ENCODE results near the gene IL32. TPM values are rescaled to one million over a fixed set of nuclear protein-coding genes. Genes with fewer than 3 reads are reported as not detected.
"Not testable (repeated sequence)": the region's sequence is repeated elsewhere in the genome, so short reads cannot be mapped to it uniquely, and the experiment has no call there.

IL32 gene
- total RNA-seq, 1 experiment from 2014 or later = not detected

DNA sequence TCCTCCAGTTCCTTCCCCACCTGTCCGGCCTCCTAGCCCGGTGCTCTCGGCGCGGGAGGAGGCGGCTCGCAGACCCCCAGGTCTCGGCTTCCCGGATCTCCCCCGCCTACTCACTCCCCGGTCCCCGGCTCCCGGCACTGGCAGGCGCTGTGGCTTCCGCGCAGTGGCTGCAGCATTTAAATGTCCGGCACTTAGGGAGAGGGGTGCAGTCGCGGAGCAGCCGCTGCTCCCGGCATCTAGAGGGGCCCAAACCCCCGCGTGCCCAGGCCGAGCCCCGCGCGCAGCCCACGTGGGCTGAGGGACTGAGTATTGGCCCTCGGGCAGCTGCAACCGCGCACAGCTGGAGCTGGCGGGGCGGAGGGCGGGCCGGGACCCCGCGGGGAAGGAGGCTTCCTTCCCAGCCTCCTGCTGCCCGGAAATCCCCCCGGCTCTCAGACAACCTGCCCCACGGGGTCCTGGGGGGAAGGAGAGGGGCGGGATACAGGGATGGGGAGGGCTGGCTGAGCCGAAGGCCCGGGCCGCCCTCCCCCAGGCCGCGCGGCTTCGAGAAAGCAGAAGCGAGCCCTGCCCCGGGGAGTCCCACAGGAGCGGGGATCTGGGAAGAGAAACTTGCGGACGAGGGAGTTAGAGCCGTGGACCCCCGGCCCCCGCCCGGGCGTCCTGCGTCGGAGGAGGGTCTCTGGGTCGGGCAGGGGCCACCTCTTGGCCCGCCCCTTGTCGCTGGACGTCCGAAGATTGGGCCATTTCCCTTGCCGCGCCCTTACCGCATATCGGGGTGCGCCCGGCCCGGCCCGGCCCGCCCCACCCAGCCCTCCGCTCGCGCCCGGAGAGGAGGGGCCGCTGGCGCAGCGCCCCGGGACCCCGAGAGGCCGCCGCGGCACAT, 19.4 kb upstream of the IL32 start, which contains the start of gene MMP25:
TSS of gene MMP25 (plus strand) at position 804 of the 883 bp plus-strand sequence. CDS start 357 bp downstream, outside the sequence.
- no peak for DNase-seq (ENCODE audit: low read depth, low spot score)
- in situ Hi-C loops (cut with HindIII; ENCODE audit: low pct_unique_long_range_greater_than_20kb, low sequenced_read_pairs) = no loop called here

DNA sequence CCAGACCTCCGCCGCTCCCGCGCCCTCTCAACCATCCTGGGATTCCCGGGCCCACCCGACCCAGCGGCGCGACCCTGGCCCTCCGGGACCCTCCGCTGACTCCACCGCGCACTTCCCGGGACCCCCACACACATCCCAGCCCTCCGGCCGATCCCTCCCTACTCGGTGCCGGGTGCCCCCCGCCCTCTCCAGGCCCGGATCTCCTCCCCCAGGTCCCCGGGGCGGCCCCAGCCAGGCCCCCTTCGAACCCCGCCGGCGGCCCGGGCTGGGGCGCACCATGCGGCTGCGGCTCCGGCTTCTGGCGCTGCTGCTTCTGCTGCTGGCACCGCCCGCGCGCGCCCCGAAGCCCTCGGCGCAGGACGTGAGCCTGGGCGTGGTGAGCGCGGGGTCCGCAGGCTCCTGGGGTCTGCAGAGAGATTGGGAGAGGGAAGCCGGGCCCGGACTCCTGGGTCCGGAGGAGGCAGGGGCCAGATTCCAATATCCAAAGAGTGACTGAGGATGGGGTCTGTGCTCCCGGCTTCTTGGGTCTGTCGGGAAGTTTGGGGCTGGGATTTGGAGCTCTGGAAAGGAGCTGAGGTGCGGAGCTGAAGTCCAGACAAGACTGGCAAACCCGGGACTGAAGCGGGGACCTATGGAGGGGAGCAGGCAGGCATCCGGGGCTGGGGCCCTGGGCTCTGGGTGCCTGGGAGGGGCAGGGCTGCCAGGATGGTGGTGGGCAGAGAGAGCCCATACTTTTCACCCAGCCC, 18.6 kb upstream of the IL32 start:
- DNase-seq (ENCODE audit: low read depth, low spot score) = no peak
- in situ Hi-C loops (cut with HindIII; ENCODE audit: low pct_unique_long_range_greater_than_20kb, low sequenced_read_pairs) = no loop called here

DNA sequence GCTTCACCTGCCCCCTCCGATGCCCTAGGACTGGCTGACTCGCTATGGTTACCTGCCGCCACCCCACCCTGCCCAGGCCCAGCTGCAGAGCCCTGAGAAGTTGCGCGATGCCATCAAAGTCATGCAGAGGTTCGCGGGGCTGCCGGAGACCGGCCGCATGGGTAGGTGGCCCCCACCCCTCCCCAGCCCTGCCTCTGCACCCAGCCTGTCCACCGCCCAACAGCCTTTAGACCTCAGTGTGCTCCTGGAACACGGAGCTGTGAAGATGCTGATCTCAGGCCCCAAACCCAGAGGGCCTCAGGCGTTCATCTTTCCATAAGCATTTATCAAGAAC, 18.1 kb upstream of the IL32 start:
- DNase-seq (ENCODE audit: low read depth, low spot score) = no peak
- in situ Hi-C loops (cut with HindIII; ENCODE audit: low pct_unique_long_range_greater_than_20kb, low sequenced_read_pairs) = no loop called here

DNA sequence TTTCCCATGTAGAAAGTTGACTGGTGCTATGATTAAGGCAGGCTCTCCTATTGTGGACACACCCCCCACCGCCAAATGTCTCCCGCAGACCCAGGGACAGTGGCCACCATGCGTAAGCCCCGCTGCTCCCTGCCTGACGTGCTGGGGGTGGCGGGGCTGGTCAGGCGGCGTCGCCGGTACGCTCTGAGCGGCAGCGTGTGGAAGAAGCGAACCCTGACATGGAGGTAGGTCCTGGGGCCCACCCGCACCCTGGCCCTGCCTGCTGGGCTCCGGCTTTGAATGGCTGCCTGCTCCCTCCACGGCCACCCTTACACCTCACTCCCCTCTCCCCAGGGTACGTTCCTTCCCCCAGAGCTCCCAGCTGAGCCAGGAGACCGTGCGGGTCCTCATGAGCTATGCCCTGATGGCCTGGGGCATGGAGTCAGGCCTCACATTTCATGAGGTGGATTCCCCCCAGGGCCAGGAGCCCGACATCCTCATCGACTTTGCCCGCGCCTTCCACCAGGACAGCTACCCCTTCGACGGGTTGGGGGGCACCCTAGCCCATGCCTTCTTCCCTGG, 15.4 kb upstream of the IL32 start:
- no peak for DNase-seq (ENCODE audit: low read depth, low spot score)
- in situ Hi-C loops (cut with HindIII; ENCODE audit: low pct_unique_long_range_greater_than_20kb, low sequenced_read_pairs) = no loop called here

DNA sequence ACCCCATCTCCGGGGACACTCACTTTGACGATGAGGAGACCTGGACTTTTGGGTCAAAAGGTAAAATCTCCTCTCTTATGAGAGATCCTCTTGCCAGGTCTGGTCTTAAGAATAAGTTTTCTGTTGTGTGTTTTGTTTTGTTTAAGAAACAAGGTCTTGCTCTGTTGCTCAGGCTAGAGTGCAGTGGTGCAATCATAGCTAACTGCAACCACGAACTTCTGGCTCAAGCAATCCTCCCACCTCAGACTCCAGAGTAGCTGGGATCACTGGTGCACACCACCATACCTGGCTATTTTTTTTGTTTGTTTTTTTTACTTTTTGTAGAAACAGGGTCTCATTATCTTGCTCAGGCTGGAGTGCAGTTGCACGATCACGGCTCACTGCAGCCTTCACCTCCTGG, 15.0 kb upstream of the IL32 start:
- in situ Hi-C loops (cut with HindIII; ENCODE audit: low pct_unique_long_range_greater_than_20kb, low sequenced_read_pairs) = no loop called here
- DNase-seq (ENCODE audit: low read depth, low spot score) = no peak

DNA sequence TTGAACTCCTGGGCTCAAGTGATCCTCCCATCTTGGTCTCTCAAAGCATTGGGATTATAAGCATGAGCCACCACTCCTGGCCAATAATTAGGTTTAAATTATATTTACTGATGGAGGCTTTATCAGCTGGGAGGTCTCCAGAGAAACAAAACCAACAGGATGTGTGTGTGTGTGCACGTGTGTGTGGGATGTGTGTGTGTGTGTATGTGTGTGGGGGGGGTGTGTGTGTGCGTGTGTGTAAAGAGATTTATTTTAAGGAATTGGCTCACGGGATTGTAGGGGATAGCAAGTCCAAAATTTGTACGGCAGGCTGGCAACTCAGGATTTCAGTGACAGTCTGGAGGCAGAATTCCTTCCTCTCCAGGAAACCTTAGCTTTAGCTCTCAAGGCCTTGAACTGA, 14.4 kb upstream of the IL32 start:
- DNase-seq (ENCODE audit: low read depth, low spot score) = no peak
- in situ Hi-C loops (cut with HindIII; ENCODE audit: low pct_unique_long_range_greater_than_20kb, low sequenced_read_pairs) = no loop called here

DNA sequence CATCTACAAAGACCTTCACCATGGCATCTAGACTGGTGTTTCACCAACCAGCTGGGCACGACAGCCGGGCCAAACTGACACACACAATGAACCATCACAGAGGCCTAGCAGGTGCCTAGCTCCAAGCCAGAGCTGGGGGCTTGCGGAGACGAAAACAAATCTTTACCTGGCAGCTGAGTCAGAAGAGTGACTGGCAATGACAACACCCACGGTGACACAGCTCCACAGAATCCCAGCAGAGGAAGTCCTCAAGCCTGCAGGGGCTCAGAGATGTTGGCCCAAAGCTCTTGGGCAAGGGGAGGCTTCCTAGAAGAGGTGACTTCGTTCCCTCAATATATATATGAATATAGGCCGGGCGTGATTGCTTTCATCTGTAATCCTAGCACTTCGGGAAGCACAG, 13.9 kb upstream of the IL32 start:
- DNase-seq (ENCODE audit: low read depth, low spot score) = no peak
- in situ Hi-C loops (cut with HindIII; ENCODE audit: low pct_unique_long_range_greater_than_20kb, low sequenced_read_pairs) = no loop called here

DNA sequence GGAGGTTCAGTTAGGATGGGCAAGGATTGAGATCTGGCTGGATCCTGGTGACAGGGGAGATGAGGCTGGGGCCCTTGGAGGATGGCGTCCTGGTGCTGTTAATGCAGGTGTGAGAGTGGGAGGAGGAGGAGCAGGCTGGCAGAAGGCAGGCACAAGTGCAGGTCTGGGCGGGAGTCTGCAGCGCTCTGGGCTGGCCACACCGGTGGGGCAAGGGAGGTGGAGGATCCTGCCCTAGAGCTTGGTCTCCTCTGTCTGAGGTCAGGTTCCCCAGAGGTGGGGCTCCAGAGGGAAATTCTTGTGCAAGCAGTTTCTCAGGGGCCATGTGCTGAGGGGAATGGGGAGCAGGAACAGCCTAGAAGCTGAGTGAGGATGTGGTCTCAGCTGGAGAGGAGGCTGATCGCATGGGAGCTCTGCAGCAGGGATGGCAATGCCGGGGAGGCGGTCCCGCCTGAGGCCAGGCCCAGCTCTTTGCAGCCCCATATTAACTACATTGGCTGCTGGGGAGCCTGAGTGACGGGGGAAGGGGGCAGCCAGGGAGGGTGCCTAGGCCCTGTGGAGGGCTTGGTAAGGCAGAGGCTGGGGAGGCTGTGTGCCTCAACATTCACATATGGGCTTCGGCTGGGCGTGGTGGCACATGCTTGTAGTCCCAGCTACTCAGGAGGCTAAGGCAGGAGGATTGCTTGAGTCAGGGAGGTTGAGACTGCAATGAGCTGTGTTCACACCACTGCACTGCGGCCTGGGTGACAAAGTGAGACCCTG, 12.7 kb upstream of the IL32 start:
- DNase-seq (ENCODE audit: low read depth, low spot score); in situ Hi-C loops (cut with HindIII; ENCODE audit: low pct_unique_long_range_greater_than_20kb, low sequenced_read_pairs): not testable (repeated sequence)

DNA sequence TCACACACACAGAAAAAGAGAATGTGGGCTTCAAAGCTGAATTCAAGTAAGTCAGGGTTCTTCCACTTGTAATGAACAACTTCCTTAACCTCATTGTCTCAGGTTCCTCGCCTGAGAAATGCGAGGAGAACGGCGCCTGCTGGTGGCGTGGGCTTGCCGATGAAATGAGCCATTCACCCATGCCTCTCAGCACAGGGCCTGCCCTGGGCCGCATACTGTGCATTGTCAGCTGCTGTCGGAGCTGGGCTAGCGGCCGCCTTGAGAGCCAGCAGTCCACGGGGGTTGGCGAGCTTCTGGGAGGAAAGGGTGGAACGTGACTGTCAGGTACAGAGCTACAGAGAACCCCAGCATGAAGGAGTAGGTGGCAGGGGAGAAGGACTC, 12.1 kb upstream of the IL32 start:
- in situ Hi-C loops (cut with HindIII; ENCODE audit: low pct_unique_long_range_greater_than_20kb, low sequenced_read_pairs); DNase-seq (ENCODE audit: low read depth, low spot score): not testable (repeated sequence)

DNA sequence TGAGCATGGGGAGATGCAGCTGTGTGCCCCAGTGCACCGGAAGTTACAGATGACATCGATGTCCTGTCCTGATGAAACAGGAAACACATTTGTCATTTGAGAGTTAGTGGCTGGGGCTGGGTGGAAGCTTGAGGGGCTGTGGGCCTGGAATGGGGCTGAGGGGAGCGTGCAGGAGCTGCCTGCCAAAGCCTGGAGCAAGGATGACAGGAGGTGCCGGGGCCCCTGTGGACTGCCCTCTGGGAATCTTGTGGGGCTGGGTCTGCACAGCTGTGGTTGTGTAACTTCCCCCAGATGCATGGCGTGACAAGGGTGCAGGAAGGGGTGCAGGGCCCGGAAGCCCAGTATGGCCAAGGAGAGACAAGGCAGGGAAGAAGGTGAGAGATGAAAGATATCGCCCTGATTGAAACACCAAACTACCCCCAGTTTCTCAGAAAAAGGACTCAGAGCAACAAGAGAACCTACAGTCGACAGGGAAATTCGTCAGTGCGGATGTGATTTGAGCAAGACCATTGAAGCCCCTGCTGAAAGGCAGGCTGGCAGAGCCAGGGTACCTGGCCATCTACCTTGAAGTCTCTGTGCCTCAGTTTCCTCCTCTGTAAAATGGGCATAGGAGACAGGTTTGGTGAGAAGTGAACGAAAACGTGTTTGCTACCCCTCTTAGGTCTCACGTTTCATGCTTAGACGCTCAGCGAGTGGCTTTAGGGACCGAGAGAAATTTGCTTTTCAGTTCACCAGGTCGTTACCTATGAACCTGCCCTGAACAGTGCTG, 10.3 kb upstream of the IL32 start:
- in situ Hi-C loops (cut with HindIII; ENCODE audit: low pct_unique_long_range_greater_than_20kb, low sequenced_read_pairs) = no loop called here
- DNase-seq (ENCODE audit: low read depth, low spot score) = no peak

DNA sequence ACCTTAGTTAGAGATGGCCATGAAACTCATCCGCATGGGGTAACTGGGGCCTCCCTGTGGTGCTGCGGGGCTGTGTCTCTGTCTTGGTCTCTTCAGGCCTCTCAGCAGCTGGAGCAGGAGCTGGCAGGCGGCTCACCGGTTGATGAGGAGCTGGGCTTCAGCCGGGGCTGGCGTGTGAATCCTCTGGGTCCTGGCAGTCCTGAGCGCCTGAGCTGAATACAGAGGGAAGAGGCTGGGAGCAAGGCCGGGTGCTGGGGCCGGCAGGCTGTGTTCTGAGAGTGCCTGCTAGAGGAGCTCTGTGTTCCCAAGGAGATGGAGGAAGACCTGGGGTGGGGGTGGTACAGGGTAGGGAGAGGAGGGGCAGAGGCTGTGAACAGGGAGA, 9.7 kb upstream of the IL32 start:
- DNase-seq (ENCODE audit: low read depth, low spot score); in situ Hi-C loops (cut with HindIII; ENCODE audit: low pct_unique_long_range_greater_than_20kb, low sequenced_read_pairs): not testable (repeated sequence)

DNA sequence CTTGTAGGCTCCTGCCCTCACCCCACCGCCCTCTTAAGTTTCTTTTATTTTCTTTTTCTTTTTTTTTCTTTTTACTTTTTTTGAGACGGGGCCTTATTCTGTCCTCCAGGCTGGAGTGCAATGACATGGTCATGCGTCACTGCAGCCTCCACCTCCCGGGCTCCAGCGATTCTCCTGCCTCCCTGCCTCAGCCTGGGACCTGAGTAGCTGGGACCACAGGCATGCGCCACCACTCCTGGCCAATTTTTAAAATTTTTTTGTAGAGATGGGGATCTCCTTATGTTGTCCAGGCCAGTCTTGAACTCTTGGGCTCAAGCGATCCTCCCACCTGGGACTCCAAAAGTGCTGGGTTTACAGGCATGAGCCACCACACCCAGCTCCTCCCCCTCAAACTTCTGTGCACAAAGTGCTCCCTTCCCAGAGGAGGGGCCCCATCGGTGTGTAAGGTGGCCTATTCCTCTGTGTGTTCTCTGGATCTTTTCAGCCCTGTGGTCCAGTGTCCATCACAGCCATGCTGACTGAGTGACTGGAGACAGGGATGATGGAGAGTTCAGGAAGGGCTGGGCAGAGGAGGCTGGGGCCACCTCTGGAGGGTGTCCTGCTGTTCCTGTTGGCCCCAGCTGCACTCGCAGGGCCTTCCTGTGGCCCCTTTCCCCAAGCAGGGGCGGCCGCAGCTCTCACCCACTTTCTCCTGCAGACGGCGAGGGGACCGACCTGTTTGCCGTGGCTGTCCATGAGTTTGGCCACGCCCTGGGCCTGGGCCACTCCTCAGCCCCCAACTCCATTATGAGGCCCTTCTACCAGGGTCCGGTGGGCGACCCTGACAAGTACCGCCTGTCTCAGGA, 8.9 kb upstream of the IL32 start:
- DNase-seq (ENCODE audit: low read depth, low spot score) = no peak
- in situ Hi-C loops (cut with HindIII; ENCODE audit: low pct_unique_long_range_greater_than_20kb, low sequenced_read_pairs) = no loop called here

DNA sequence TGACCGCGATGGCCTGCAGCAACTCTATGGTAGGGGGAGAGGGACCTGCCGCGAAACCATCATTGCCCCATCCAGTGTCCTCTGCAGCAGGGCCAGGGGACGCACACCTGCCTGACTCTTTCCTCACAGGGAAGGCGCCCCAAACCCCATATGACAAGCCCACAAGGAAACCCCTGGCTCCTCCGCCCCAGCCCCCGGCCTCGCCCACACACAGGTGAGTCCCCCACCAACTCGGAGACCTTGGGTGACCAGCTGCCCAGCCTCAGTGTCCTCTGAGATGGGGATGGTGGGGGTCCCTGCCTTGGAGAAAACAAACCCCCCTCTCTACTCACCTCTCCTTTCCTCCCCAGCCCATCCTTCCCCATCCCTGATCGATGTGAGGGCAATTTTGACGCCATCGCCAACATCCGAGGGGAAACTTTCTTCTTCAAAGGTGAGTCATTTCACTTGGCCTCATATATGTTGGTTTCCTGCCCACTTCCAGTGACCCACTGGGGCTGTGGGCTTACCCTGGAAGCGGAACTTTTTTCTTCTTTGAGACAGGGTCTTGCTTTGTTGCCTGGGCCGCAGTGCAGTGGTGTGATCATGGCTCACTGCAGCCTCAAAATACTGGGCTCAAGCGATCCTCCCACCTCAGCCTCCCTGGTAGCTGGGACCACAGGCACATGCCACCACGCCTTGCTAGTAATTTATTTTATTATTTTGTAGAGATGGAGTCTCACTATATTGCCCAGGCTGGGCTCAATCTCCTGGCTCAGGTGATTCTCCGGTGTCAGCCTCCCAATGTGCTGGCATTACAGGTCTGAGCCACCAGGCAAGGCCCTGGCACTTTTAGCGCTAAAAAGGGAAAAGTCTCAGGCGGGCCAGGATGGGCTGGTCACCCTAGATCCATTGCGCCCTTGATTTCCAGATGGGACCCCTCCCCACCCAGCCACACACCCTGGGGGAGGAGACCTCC, 8.0 kb upstream of the IL32 start:
- DNase-seq (ENCODE audit: low read depth, low spot score) = no peak
- in situ Hi-C loops (cut with HindIII; ENCODE audit: low pct_unique_long_range_greater_than_20kb, low sequenced_read_pairs) = no loop called here

DNA sequence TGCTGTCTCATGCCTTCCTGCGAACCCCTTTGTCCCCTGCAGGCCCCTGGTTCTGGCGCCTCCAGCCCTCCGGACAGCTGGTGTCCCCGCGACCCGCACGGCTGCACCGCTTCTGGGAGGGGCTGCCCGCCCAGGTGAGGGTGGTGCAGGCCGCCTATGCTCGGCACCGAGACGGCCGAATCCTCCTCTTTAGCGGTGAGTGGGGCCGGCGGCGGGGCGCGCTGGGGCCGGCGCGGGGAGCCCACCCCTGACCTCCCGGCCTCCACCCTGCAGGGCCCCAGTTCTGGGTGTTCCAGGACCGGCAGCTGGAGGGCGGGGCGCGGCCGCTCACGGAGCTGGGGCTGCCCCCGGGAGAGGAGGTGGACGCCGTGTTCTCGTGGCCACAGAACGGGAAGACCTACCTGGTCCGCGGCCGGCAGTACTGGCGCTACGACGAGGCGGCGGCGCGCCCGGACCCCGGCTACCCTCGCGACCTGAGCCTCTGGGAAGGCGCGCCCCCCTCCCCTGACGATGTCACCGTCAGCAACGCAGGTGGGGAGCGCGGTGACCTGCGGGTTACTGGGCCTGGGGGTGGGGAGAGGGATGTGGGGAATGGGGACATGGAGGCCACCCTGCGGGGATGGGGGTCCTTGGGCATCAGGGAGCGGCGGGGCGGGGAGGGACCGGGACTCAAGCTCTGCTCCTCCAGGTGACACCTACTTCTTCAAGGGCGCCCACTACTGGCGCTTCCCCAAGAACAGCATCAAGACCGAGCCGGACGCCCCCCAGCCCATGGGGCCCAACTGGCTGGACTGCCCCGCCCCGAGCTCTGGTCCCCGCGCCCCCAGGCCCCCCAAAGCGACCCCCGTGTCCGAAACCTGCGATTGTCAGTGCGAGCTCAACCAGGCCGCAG, 7.1 kb upstream of the IL32 start:
- DNase-seq (ENCODE audit: low read depth, low spot score) = peak; percentile 20
- in situ Hi-C loops (cut with HindIII; ENCODE audit: low pct_unique_long_range_greater_than_20kb, low sequenced_read_pairs) = no loop called here
